ENCODE data around the gene DACT2.

GRCh38 chr6:168304752-168305015 lies 14.9 kb downstream of the DACT2 start:
- TF ChIP-seq CTCF (IDR thresholded peaks at IDR 0.05), result no peak
- no peak for TF ChIP-seq POLR2A (IDR thresholded peaks at IDR 0.05)

All from suprapubic skin (tissue), 3 donors.